ENCODE measurements around the gene TMC8.
A peak's percentile ranks its signal among the peaks of the same experiment; 100 is the strongest.

TMC8 gene

GRCh38 chr17:78163881-78164747, 33.5 kb downstream of the TMC8 start:
- TF ChIP-seq TAF1 (IDR thresholded peaks at IDR 0.05; ENCODE audit: low read depth) (no peak), TEAD4 (IDR thresholded peaks at IDR 0.05) (no peak), MAX (IDR thresholded peaks at IDR 0.05) (no peak), RAD21 (IDR thresholded peaks at IDR 0.05; ENCODE audit: low read depth) (no peak), NFIC (IDR thresholded peaks at IDR 0.05) (no peak), FOXM1 (IDR thresholded peaks at IDR 0.05; ENCODE audit: borderline replicate concordance, low read depth) (no peak), USF1 (IDR thresholded peaks at IDR 0.05) (peak; percentile 62)

- TF ChIP-seq YY1 (IDR thresholded peaks at IDR 0.05; ENCODE audit: low read depth) (no peak), NFIC (IDR thresholded peaks at IDR 0.05) (no peak), EGR1 (IDR thresholded peaks at IDR 0.05) (no peak), TCF12 (IDR thresholded peaks at IDR 0.05; ENCODE audit: low read depth) (no peak), TEAD4 (IDR thresholded peaks at IDR 0.05) (no peak), RAD21 (IDR thresholded peaks at IDR 0.05; ENCODE audit: low read depth) (no peak), ZBTB7A (IDR thresholded peaks at IDR 0.05; ENCODE audit: low read depth) (no peak), CEBPB (IDR thresholded peaks at IDR 0.05) (no peak), FOXM1 (IDR thresholded peaks at IDR 0.05; ENCODE audit: borderline replicate concordance, low read depth) (no peak), USF1 (IDR thresholded peaks at IDR 0.05) (no peak), REST (IDR thresholded peaks at IDR 0.05; ENCODE audit: low read depth) (no peak), CREB1 (IDR thresholded peaks at IDR 0.05; ENCODE audit: low read depth) (no peak), EP300 (IDR thresholded peaks at IDR 0.05; ENCODE audit: borderline replicate concordance) (no peak), TAF1 (IDR thresholded peaks at IDR 0.05; ENCODE audit: low read depth) (no peak)
These were observed 34.4 kb downstream of the TMC8 start for GRCh38 chr17:78164748-78165607.

- TF ChIP-seq YY1 (IDR thresholded peaks at IDR 0.05; ENCODE audit: low read depth) (no peak), USF1 (IDR thresholded peaks at IDR 0.05) (0 out of 2 replicates have a peak, but pooled peaks have one; percentile 19), FOXM1 (IDR thresholded peaks at IDR 0.05; ENCODE audit: borderline replicate concordance, low read depth) (no peak), REST (IDR thresholded peaks at IDR 0.05; ENCODE audit: low read depth) (no peak), NFIC (IDR thresholded peaks at IDR 0.05) (no peak), EP300 (IDR thresholded peaks at IDR 0.05; ENCODE audit: borderline replicate concordance) (no peak), CREB1 (IDR thresholded peaks at IDR 0.05; ENCODE audit: low read depth) (no peak), ZBTB7A (IDR thresholded peaks at IDR 0.05; ENCODE audit: low read depth) (no peak), CEBPB (IDR thresholded peaks at IDR 0.05) (no peak), TCF12 (IDR thresholded peaks at IDR 0.05; ENCODE audit: low read depth) (0 out of 2 replicates have a peak, but pooled peaks have one; percentile 20), TAF1 (IDR thresholded peaks at IDR 0.05; ENCODE audit: low read depth) (no peak), EGR1 (IDR thresholded peaks at IDR 0.05) (no peak)
These were observed 35.8 kb downstream of the TMC8 start for GRCh38 chr17:78166416-78166815.

GRCh38 chr17:78168242-78168902, 37.8 kb downstream of the TMC8 start, which contains the start of gene SYNGR2:
Gene SYNGR2 (plus strand): TSS chr17:78168581. CDS start chr17:78168617, 36 bp downstream.
- peak; percentile 25; the same call in 1 of the 2 replicates for TF ChIP-seq TCF12 (IDR thresholded peaks at IDR 0.05; ENCODE audit: low read depth)
- no peak for TF ChIP-seq MAX (IDR thresholded peaks at IDR 0.05)
- TF ChIP-seq TAF1 (IDR thresholded peaks at IDR 0.05; ENCODE audit: low read depth) = peak; percentile 49; the same call in 1 of the 2 replicates
- TF ChIP-seq EGR1 (IDR thresholded peaks at IDR 0.05) = no peak
- TF ChIP-seq EP300 (IDR thresholded peaks at IDR 0.05; ENCODE audit: borderline replicate concordance) = no peak
- no peak for TF ChIP-seq CREB1 (IDR thresholded peaks at IDR 0.05; ENCODE audit: low read depth)
- TF ChIP-seq YY1 (IDR thresholded peaks at IDR 0.05; ENCODE audit: low read depth) = peak; percentile 44; the same call in 1 of the 2 replicates
- TF ChIP-seq ZBTB7A (IDR thresholded peaks at IDR 0.05; ENCODE audit: low read depth) = no peak
- TF ChIP-seq USF1 (IDR thresholded peaks at IDR 0.05) = peak; percentile 5; the same call in 1 of the 2 replicates
- no peak for TF ChIP-seq FOXM1 (IDR thresholded peaks at IDR 0.05; ENCODE audit: borderline replicate concordance, low read depth)
- TF ChIP-seq NFIC (IDR thresholded peaks at IDR 0.05) = no peak
- TF ChIP-seq TEAD4 (IDR thresholded peaks at IDR 0.05) = peak; percentile 58
- TF ChIP-seq RAD21 (IDR thresholded peaks at IDR 0.05; ENCODE audit: low read depth) = 0 out of 2 replicates have a peak, but pooled peaks have one; percentile 3
- TF ChIP-seq REST (IDR thresholded peaks at IDR 0.05; ENCODE audit: low read depth) = no peak
- TF ChIP-seq CEBPB (IDR thresholded peaks at IDR 0.05) = no peak

Measured in Ishikawa (cell line).